Spleen (tissue), 11 donors: ENCODE results near the gene PTK6. TPM values are rescaled to one million over a fixed set of nuclear protein-coding genes. Genes with fewer than 3 reads are reported as not detected.

Experiments
- DNase-seq: peaks from one replicate; pipeline ENCODE4 v3.0.0-alpha.2; 2020
- H3K27ac ChIP-seq, 8 donors: fragments of 200-600 bp; sonication (generic) in 7 of 8; 1 replicate in 4 of 8; 2 replicates in 4 of 8; pipeline versions ENCODE4 v1.5.0 to v1.8.0; 2016 to 2021; ENCODE audit warnings: inconsistent platforms in 4 of 8, mild to moderate bottlenecking in 4 of 8, moderate library complexity in 1 of 8
- H3K27me3 ChIP-seq, 7 donors: fragments of 200-600 bp; sonication (generic) in 6 of 7; replicated peaks in 1 of 7; 1 replicate in 4 of 7; 2 replicates in 3 of 7; pipeline versions ENCODE4 v1.5.0 to v1.8.0; 2016 to 2021; ENCODE audit warnings: inconsistent platforms in 3 of 7, mild to moderate bottlenecking in 1 of 7
- H3K36me3 ChIP-seq, 6 donors: fragments of 200-600 bp; sonication (generic) in 5 of 6; 1 replicate in 4 of 6; 2 replicates in 2 of 6; pipeline versions ENCODE4 v1.5.0 to v1.8.0; 2016 to 2021; ENCODE audit warnings: inconsistent platforms in 2 of 6
- H3K4me1 ChIP-seq, 6 donors: fragments of 200-600 bp; sonication (generic) in 5 of 6; 1 replicate in 3 of 6; 2 replicates in 3 of 6; pipeline versions ENCODE4 v1.5.0 to v1.8.0; 2016 to 2021; ENCODE audit warnings: inconsistent platforms in 3 of 6
- H3K4me3 ChIP-seq, 8 donors: fragments of 200-600 bp; sonication (generic) in 7 of 8; 1 replicate in 4 of 8; 2 replicates in 4 of 8; pipeline versions ENCODE4 v1.5.0 to v1.8.0; 2016 to 2021; ENCODE audit warnings: inconsistent platforms in 4 of 8, mild to moderate bottlenecking in 4 of 8, moderate library complexity in 2 of 8
- H3K9me3 ChIP-seq, 8 donors: fragments of 200-600 bp; sonication (generic) in 7 of 8; 1 replicate in 4 of 8; 2 replicates in 4 of 8; pipeline versions ENCODE4 v1.5.0 to v1.8.0; 2016 to 2021; ENCODE audit warnings: inconsistent platforms in 4 of 8
- POLR2A ChIP-seq, 3 donors: fragments of 450-650 bp; IDR thresholded peaks; one replicate each; pipeline ENCODE4 v1.5.1; 2017; ENCODE audit warnings: antibody characterized with exemption in 3 of 3, mild to moderate bottlenecking in 1 of 3
- POLR2AphosphoS5 ChIP-seq, 3 donors: sonication (generic); formaldehyde crosslinking; IDR thresholded peaks; one replicate each; pipeline ENCODE4 v1.5.1; 2017; ENCODE audit warnings: antibody characterized with exemption in 3 of 3
- WGBS, 5 donors: extraction: QIAGEN DNeasy Blood & Tissue Kit in 3 of 5; methylation state at CpG; one replicate each; pipeline versions ENCODE4 v1.1.5 to v1.1.7; 2013 to 2018; 5-methylcytosine and 5-hydroxymethylcytosine counted together
- intact Hi-C: fragments of 100-400 bp; cut with DNase I; formaldehyde crosslinking; loops from one replicate; pipeline ENCODE4 v1.15.0; 2023; ENCODE audit warnings: low total_unique reads
- polyA plus RNA-seq, 3 donors: library from polyadenylated mRNA; stranded (reverse); fragments of 200-250 nt; gene quantifications; one replicate each; pipeline ENCODE4 v1.2.1, GENCODE V29; 2013
- total RNA-seq, 7 donors: library from RNA; depleted of rRNA in 3 of 7; stranded (reverse); fragments of >200 nt in 3 of 7; fragmentation: NEBNext Ultra II Directional in 4 of 7; extraction: Animal tissue kit (Norgen Biotek cat#: 25700) in 4 of 7; gene quantifications; one replicate each; pipeline versions ENCODE4 v1.1.0 to v1.2.1, GENCODE V29; 2016 to 2021
- TF ChIP-seq, protein P1 (sequence below), 11 experiments: fragments of 200-600 bp in 7 of 11; fragments of 450-650 bp in 4 of 11; sonication (generic) in 4 of 11; IDR thresholded peaks in 8 of 11; conservative IDR thresholded peaks in 3 of 11; 1 replicate in 7 of 11; 2 replicates in 4 of 11; pipeline versions ENCODE4 v1.4.0 to v1.8.0; 2016 to 2021; ENCODE audit warnings: antibody characterized with exemption in 11 of 11, inconsistent platforms in 4 of 11, mild to moderate bottlenecking in 1 of 11
- donor health status: healthy with polysubstance abuse.
- donor health status: DM: no; HTN: no; CAD: no; lungs with moderate emphysema.
- donor health status: DM: no; HTN: no; CAD: no.
- donor health status: Bipolar disorder and iron deficiency.
- donor health status: healthy.
- donor health status: DM: no; HTN: no; CAD: no.
- donor health status: DM: yes; HTN: yes; CAD: no.

PTK6 gene
- total and polyA plus RNA-seq, 10 donors = 0.20 to 1.0 (median 0.71) TPM

DNA sequence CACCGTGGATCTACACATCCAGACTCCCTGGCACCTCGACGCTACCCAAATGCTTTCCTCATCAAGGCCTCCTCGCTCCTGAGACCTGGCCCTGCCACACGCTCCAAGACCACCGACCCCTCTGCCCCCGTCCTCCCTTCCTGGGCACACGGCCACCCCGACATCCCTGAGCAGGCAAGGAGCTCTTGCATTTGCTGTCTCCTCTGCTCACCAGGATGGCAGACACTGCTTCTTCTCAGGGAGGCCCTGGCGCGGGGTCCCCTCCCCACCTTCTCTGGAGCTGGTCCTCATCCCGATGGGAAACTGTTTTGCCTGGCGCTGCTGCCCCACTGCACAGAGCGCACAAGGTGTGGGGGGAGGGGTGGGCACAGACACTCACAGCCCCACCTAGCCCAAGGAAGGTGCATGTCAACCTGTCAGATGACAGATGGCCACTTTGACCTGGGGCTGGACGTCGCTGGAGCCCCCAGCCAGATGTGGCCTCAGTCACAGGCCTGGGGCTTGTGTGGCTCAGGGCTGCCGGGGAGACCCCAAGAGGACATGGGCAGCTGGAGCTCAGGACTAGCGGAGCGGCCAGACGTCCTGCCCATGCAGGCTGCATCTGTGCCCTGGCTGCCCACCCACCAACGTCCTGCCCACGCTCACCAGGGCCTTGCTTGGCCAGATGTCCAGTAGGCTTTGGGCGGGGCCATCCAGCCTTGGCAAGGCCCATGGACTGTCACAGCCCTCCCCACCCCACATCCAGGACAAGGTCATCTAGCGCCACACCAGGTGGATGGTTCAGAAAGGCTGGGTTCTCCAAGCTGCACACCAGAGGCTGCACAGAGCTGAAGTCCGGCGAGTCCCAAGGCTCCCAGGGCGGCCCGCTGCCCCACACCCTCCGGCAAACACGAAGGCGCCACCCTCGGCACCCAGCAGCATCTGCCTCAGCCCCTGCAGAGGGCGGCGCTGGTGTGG, 58.6 kb downstream of the PTK6 start:
- Histone ChIP-seq H3K27ac (no peak overlapping the region), H3K4me1 (peaks cover 0 to 13% (median 0%) of the 10 kb centered on the region in 6 donors), H3K4me3 (no peak overlapping the region), H3K27me3 (peaks cover 0 to 100% (median 73%) of the 10 kb centered on the region in 7 donors), H3K36me3 (no peaks in the 10 kb centered on the region), H3K9me3 (no peaks in the 10 kb centered on the region)
- TF ChIP-seq POLR2AphosphoS5 (IDR thresholded peaks at IDR 0.05) (no peak), POLR2A (IDR thresholded peaks at IDR 0.05) (no peak)
- TF ChIP-seq, protein P1, sequence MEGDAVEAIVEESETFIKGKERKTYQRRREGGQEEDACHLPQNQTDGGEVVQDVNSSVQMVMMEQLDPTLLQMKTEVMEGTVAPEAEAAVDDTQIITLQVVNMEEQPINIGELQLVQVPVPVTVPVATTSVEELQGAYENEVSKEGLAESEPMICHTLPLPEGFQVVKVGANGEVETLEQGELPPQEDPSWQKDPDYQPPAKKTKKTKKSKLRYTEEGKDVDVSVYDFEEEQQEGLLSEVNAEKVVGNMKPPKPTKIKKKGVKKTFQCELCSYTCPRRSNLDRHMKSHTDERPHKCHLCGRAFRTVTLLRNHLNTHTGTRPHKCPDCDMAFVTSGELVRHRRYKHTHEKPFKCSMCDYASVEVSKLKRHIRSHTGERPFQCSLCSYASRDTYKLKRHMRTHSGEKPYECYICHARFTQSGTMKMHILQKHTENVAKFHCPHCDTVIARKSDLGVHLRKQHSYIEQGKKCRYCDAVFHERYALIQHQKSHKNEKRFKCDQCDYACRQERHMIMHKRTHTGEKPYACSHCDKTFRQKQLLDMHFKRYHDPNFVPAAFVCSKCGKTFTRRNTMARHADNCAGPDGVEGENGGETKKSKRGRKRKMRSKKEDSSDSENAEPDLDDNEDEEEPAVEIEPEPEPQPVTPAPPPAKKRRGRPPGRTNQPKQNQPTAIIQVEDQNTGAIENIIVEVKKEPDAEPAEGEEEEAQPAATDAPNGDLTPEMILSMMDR (IDR thresholded peaks at IDR 0.05 in 8 of 11, conservative IDR thresholded peaks at IDR 0.05 in 3 of 11) = no peak
- intact Hi-C loops = no loop called here
- 83 to 86% (median 84%) methylated on average over 26 to 34 of the region's 34 CpGs for WGBS, 5 donors
- DNase-seq = no peak

Other genes starting within 250 kb of the PTK6 start
- gene COL20A1, start 244.2 kb downstream of the PTK6 start, total RNA-seq = 1 to 10 TPM in 2 of 7 donors, under 1 TPM in 3, not detected in 2; 0.23 to 2.1 (median 0.77) TPM
- gene COL20A1, start 244.2 kb downstream of the PTK6 start, polyA plus RNA-seq = under 1 TPM; 0.12 to 0.77 (median 0.43) TPM
- 10 to 100 TPM in 1 of 7 donors, 1 to 10 TPM in 4, under 1 TPM in 2; 0.74 to 13.8 (median 1.7) TPM for gene CHRNA4, start 176.0 kb downstream of the PTK6 start, total RNA-seq
- gene CHRNA4, start 176.0 kb downstream of the PTK6 start, polyA plus RNA-seq = under 1 TPM in 2 of 3 donors, not detected in 1; 0.15 to 0.86 TPM
- 1 to 10 TPM in 2 of 7 donors, under 1 TPM in 3, not detected in 2; 0.26 to 3.5 (median 0.65) TPM for gene KCNQ2, start 64.7 kb downstream of the PTK6 start, total RNA-seq
- under 1 TPM; 0.13 to 0.39 (median 0.39) TPM for gene KCNQ2, start 64.7 kb downstream of the PTK6 start, polyA plus RNA-seq
- 1 to 10 TPM in 3 of 7 donors, under 1 TPM in 4; 0.39 to 1.4 (median 0.54) TPM for gene EEF1A2, start 38.3 kb downstream of the PTK6 start, total RNA-seq
- under 1 TPM; 0.48 to 0.57 (median 0.53) TPM for gene EEF1A2, start 38.3 kb downstream of the PTK6 start, polyA plus RNA-seq
- gene PPDPF, start 16.6 kb downstream of the PTK6 start, total RNA-seq = 100 to 1,000 TPM in 4 of 7 donors, 10 to 100 TPM in 3; 68.8 to 167 (median 105) TPM
- gene PPDPF, start 16.6 kb downstream of the PTK6 start, polyA plus RNA-seq = 100 to 1,000 TPM; 123 to 275 (median 186) TPM
- 1 to 10 TPM in 4 of 7 donors, under 1 TPM in 1, not detected in 2; 0.46 to 1.5 (median 1.2) TPM for gene SRMS, start 10.4 kb upstream of the PTK6 start, total RNA-seq
- under 1 TPM; 0.07 to 0.19 (median 0.12) TPM for gene SRMS, start 10.4 kb upstream of the PTK6 start, polyA plus RNA-seq
- gene FNDC11, start 16.8 kb upstream of the PTK6 start, total RNA-seq = 1 to 10 TPM in 4 of 7 donors, under 1 TPM in 3; 0.33 to 2.0 (median 1.0) TPM
- 1 to 10 TPM in 1 of 3 donors, under 1 TPM in 2; 0.91 to 1.8 (median 0.98) TPM for gene FNDC11, start 16.8 kb upstream of the PTK6 start, polyA plus RNA-seq
- 100 to 1,000 TPM in 1 of 7 donors, 10 to 100 TPM in 6; 56.5 to 120 (median 66.0) TPM for gene HELZ2, start 36.9 kb upstream of the PTK6 start, total RNA-seq
- 10 to 100 TPM in 1 of 3 donors, 1 to 10 TPM in 2; 4.3 to 21.2 (median 5.7) TPM for gene HELZ2, start 36.9 kb upstream of the PTK6 start, polyA plus RNA-seq
- 10 to 100 TPM; 11.1 to 15.0 (median 13.9) TPM for gene GMEB2, start 89.7 kb upstream of the PTK6 start, total RNA-seq
- 10 to 100 TPM in 2 of 3 donors, 1 to 10 TPM in 1; 8.6 to 12.9 (median 10.4) TPM for gene GMEB2, start 89.7 kb upstream of the PTK6 start, polyA plus RNA-seq
- 10 to 100 TPM; 16.1 to 57.0 (median 44.0) TPM for gene STMN3, start 116.0 kb upstream of the PTK6 start, total RNA-seq
- gene STMN3, start 116.0 kb upstream of the PTK6 start, polyA plus RNA-seq = 10 to 100 TPM; 21.2 to 38.9 (median 24.6) TPM
- gene RTEL1, start 120.9 kb upstream of the PTK6 start, total RNA-seq = 10 to 100 TPM; 36.4 to 49.8 (median 43.2) TPM
- 10 to 100 TPM in 2 of 3 donors, 1 to 10 TPM in 1; 7.3 to 23.1 (median 19.1) TPM for gene RTEL1, start 120.9 kb upstream of the PTK6 start, polyA plus RNA-seq
- gene TNFRSF6B, start 159.3 kb upstream of the PTK6 start, total RNA-seq = 100 to 1,000 TPM in 1 of 7 donors, 10 to 100 TPM in 5, 1 to 10 TPM in 1; 8.9 to 104 (median 41.0) TPM
- 10 to 100 TPM; 12.3 to 28.1 (median 23.8) TPM for gene TNFRSF6B, start 159.3 kb upstream of the PTK6 start, polyA plus RNA-seq
- gene ARFRP1, start 170.6 kb upstream of the PTK6 start, total RNA-seq = 10 to 100 TPM; 36.7 to 84.2 (median 60.8) TPM
- gene ARFRP1, start 170.6 kb upstream of the PTK6 start, polyA plus RNA-seq = 100 to 1,000 TPM in 1 of 3 donors, 10 to 100 TPM in 2; 64.5 to 118 (median 83.8) TPM
- gene ZGPAT, start 170.7 kb upstream of the PTK6 start, total RNA-seq = 10 to 100 TPM; 23.6 to 45.7 (median 38.1) TPM
- 10 to 100 TPM; 27.6 to 72.8 (median 50.0) TPM for gene ZGPAT, start 170.7 kb upstream of the PTK6 start, polyA plus RNA-seq
- 10 to 100 TPM; 24.0 to 93.4 (median 39.0) TPM for gene LIME1, start 199.3 kb upstream of the PTK6 start, total RNA-seq
- 10 to 100 TPM; 56.2 to 96.6 (median 80.4) TPM for gene LIME1, start 199.3 kb upstream of the PTK6 start, polyA plus RNA-seq
- gene SLC2A4RG, start 202.4 kb upstream of the PTK6 start, total RNA-seq = 100 to 1,000 TPM in 1 of 7 donors, 10 to 100 TPM in 6; 39.9 to 107 (median 64.8) TPM
- 10 to 100 TPM; 27.5 to 44.0 (median 34.3) TPM for gene SLC2A4RG, start 202.4 kb upstream of the PTK6 start, polyA plus RNA-seq